Endodermal cell (in vitro differentiated cells): ENCODE measurements around the gene DENND1A. TPM values are rescaled to one million over a fixed set of nuclear protein-coding genes. Genes with fewer than 3 reads are reported as not detected.

ENCODE experiments used
- DNase-seq: peaks from one replicate; pipeline ENCODE4 v3.0.0-alpha.2; 2017
- H3K27ac ChIP-seq: 2 replicates; pipeline ENCODE4 v1.5.1; 2013; ENCODE audit warnings: mild to moderate bottlenecking, low read depth, low read length, moderate library complexity
- H3K27me3 ChIP-seq: 2 replicates; pipeline ENCODE4 v1.6.1; 2013; ENCODE audit warnings: mild to moderate bottlenecking, low read length, moderate library complexity; ENCODE audit not compliant: insufficient read depth, control insufficient read depth, poor library complexity, severe bottlenecking
- H3K36me3 ChIP-seq: 2 replicates; pipeline ENCODE4 v1.7.0; 2013; ENCODE audit warnings: mild to moderate bottlenecking, low read length, moderate library complexity; ENCODE audit not compliant: control insufficient read depth, insufficient read depth
- H3K4me1 ChIP-seq: one replicate; pipeline ENCODE4 v1.7.0; 2013; ENCODE audit warnings: low read length; ENCODE audit not compliant: control insufficient read depth, insufficient read depth
- H3K4me3 ChIP-seq: 2 replicates; pipeline ENCODE4 v1.5.1; 2013; ENCODE audit warnings: mild to moderate bottlenecking, low read length, moderate library complexity
- H3K9ac ChIP-seq: 2 replicates; pipeline ENCODE4 v1.6.1; 2013; ENCODE audit warnings: mild to moderate bottlenecking, low read length, moderate library complexity; ENCODE audit not compliant: poor library complexity, severe bottlenecking; ENCODE audit errors: extremely low read depth
- H3K9me3 ChIP-seq: 2 replicates; pipeline ENCODE4 v1.6.1; 2013; ENCODE audit warnings: mild to moderate bottlenecking, low read length, moderate library complexity; ENCODE audit not compliant: control insufficient read depth
- H3K27ac Mint-ChIP-seq: 2 replicates; pipeline ENCODE4 v1.8.0; 2020; ENCODE audit warnings: mixed read lengths
- H3K27me3 Mint-ChIP-seq: 2 replicates; pipeline ENCODE4 v1.8.0; 2021; ENCODE audit warnings: mild to moderate bottlenecking, mixed read lengths; ENCODE audit not compliant: insufficient read depth
- H3K36me3 Mint-ChIP-seq: 2 replicates; pipeline ENCODE4 v1.8.0; 2020; ENCODE audit warnings: low read depth, mixed read lengths
- H3K4me1 Mint-ChIP-seq: 2 replicates; pipeline ENCODE4 v1.8.0; 2020; ENCODE audit warnings: mixed read lengths
- H3K4me3 Mint-ChIP-seq: 2 replicates; pipeline ENCODE4 v1.8.0; 2020; ENCODE audit warnings: mild to moderate bottlenecking, moderate library complexity, mixed read lengths
- H3K9me3 Mint-ChIP-seq: 2 replicates; pipeline ENCODE4 v1.8.0; 2020; ENCODE audit warnings: mild to moderate bottlenecking, mixed read lengths
- CTCF ChIP-seq: fragments of 200-600 bp; sonication (generic); conservative IDR thresholded peaks from 2 replicates; pipeline ENCODE4 v1.5.0; 2021; ENCODE audit warnings: antibody characterized with exemption, mild to moderate bottlenecking
- WGBS, 2 experiments: methylation state at CpG; one replicate each; pipeline versions ENCODE4 v1.1.5 to v1.1.7; 2013; ENCODE audit warnings: missing lambda C conversion rate in 2 of 2, mixed read lengths in 1 of 2; ENCODE audit not compliant: insufficient coverage in 1 of 2, insufficient read length in 1 of 2; 5-methylcytosine and 5-hydroxymethylcytosine counted together
- total RNA-seq, 2 donors: library from RNA; stranded (reverse); fragmentation: NEBNext Ultra II Directional in 1 of 2; extraction: Animal tissue kit (Norgen Biotek cat#: 25700) in 1 of 2; gene quantifications; 2 replicates in 1 of 2; 3 replicates in 1 of 2; pipeline ENCODE4 v1.2.1, GENCODE V29; 2021

DENND1A gene
- total RNA-seq, 2 donors from 2014 or later = 29.5 to 38.4 TPM

GRCh38 chr9:123445116-123445515 is 484.8 kb downstream of the DENND1A start:
- H3K4me3 Mint-ChIP-seq = no peak overlapping the region
- H3K9me3 ChIP-seq = no peaks in the 10 kb centered on the region
- DNase-seq = peak; percentile 37
- no peaks in the 10 kb centered on the region for H3K27me3 ChIP-seq
- no peak overlapping the region for H3K9ac ChIP-seq
- no peaks in the 10 kb centered on the region for H3K4me1 ChIP-seq
- no peak overlapping the region for H3K4me3 ChIP-seq
- no peaks in the 10 kb centered on the region for H3K36me3 ChIP-seq
- TF ChIP-seq CTCF = peak; percentile 2
- WGBS, 2 experiments = 96 to 100% methylated on average over 3 to 7 of the region's 7 CpGs
- no peaks in the 10 kb centered on the region for H3K9me3 Mint-ChIP-seq
- peaks cover 3% of the 10 kb centered on the region for H3K36me3 Mint-ChIP-seq
- H3K27me3 Mint-ChIP-seq = no peaks in the 10 kb centered on the region
- H3K27ac ChIP-seq = no peak overlapping the region
- H3K4me1 Mint-ChIP-seq = peaks cover 27% of the 10 kb centered on the region
- no peak overlapping the region for H3K27ac Mint-ChIP-seq

- no peak for DNase-seq
- no peak overlapping the region for H3K4me3 ChIP-seq
- H3K27me3 ChIP-seq = no peaks in the 10 kb centered on the region
- peaks cover 3% of the 10 kb centered on the region for H3K36me3 Mint-ChIP-seq
- H3K9me3 ChIP-seq = no peaks in the 10 kb centered on the region
- no peak overlapping the region for H3K27ac Mint-ChIP-seq
- peaks cover 3% of the 10 kb centered on the region for H3K4me1 ChIP-seq
- no peak overlapping the region for H3K4me3 Mint-ChIP-seq
- H3K4me1 Mint-ChIP-seq = peaks cover 40% of the 10 kb centered on the region
- H3K27me3 Mint-ChIP-seq = no peaks in the 10 kb centered on the region
- H3K27ac ChIP-seq = no peak overlapping the region
- no peaks in the 10 kb centered on the region for H3K9me3 Mint-ChIP-seq
- TF ChIP-seq CTCF = no peak
- H3K9ac ChIP-seq = no peak overlapping the region
- no peaks in the 10 kb centered on the region for H3K36me3 ChIP-seq
Observed at GRCh38 chr9:123441769-123442168, 488.2 kb downstream of the DENND1A start.

GRCh38 chr9:123440256-123440655 is 489.7 kb downstream of the DENND1A start:
- no peak overlapping the region for H3K9ac ChIP-seq
- no peak overlapping the region for H3K4me3 Mint-ChIP-seq
- H3K36me3 Mint-ChIP-seq = no peaks in the 10 kb centered on the region
- 92 to 97% methylated on average over 9 to 11 of the region's 11 CpGs for WGBS, 2 experiments
- H3K4me1 ChIP-seq = peaks cover 8% of the 10 kb centered on the region
- DNase-seq = peak; percentile 39
- H3K27me3 Mint-ChIP-seq = no peaks in the 10 kb centered on the region
- H3K9me3 ChIP-seq = no peaks in the 10 kb centered on the region
- H3K4me1 Mint-ChIP-seq = peaks cover 43% of the 10 kb centered on the region
- no peak overlapping the region for H3K4me3 ChIP-seq
- H3K27ac Mint-ChIP-seq = no peak overlapping the region
- TF ChIP-seq CTCF = no peak
- H3K9me3 Mint-ChIP-seq = no peaks in the 10 kb centered on the region
- no peaks in the 10 kb centered on the region for H3K27me3 ChIP-seq
- no peaks in the 10 kb centered on the region for H3K36me3 ChIP-seq
- no peak overlapping the region for H3K27ac ChIP-seq
